Endothelial cell of umbilical vein (primary cell): ENCODE data around the gene ITGA5. TPM values are rescaled to one million over a fixed set of nuclear protein-coding genes. Genes with fewer than 3 reads are reported as not detected.

Experiments used
- BruUV-seq: library from RNA; stranded (reverse); fragments of 400-500 nt; replicated peaks from 2 replicates; lab custom pipeline; 2021; lab: Mats Ljungman, UMichigan
- CTCF ChIA-PET: fragments of 300-600, 350-600 bp; sonication (Branson Sonifier 250); formaldehyde crosslinking; loops from one replicate; lab custom pipeline; 2021; ENCODE audit warnings: antibody characterized with exemption, inconsistent platforms; lab: Charles Lee
- POLR2A ChIA-PET: fragments of 300-600, 350-600 bp; sonication (Branson Sonifier 250); formaldehyde crosslinking; loops from one replicate; lab custom pipeline; 2021; ENCODE audit warnings: antibody characterized with exemption, inconsistent platforms; lab: Charles Lee
- DNase-seq: peaks from one replicate; pipeline ENCODE4 v3.0.0-alpha.2; 2011; ENCODE audit warnings: low read depth, low spot score
- FAIRE-seq: peaks from 2 replicates; lab custom pipeline; 2011; peaks lifted over from hg19 to GRCh38; lab: Jason Lieb, UNC
- H2AFZ ChIP-seq: 2 replicates; pipeline ENCODE4 v1.6.0; 2012; ENCODE audit warnings: low read depth, low read length, control low read depth, inconsistent platforms
- H3K27ac ChIP-seq: 2 replicates; pipeline ENCODE4 v1.5.1; 2011; ENCODE audit warnings: low read depth, mild to moderate bottlenecking, control low read depth, low read length, moderate library complexity; ENCODE audit not compliant: insufficient read depth
- H3K27me3 ChIP-seq, 2 experiments: 2 replicates each; pipeline versions ENCODE4 v1.6.0 to v1.6.1; 2011; ENCODE audit warnings: low read length in 2 of 2, mixed read lengths in 1 of 2; ENCODE audit not compliant: control insufficient read depth in 2 of 2, insufficient read depth in 2 of 2
- H3K36me3 ChIP-seq, 2 experiments: 2 replicates in 1 of 2; 3 replicates in 1 of 2; pipeline ENCODE4 v1.5.1; 2011; ENCODE audit warnings: low read length in 2 of 2, mild to moderate bottlenecking in 1 of 2, moderate library complexity in 1 of 2; ENCODE audit not compliant: control insufficient read depth in 2 of 2, insufficient read depth in 2 of 2; ENCODE audit errors: extremely low read depth in 1 of 2
- H3K4me1 ChIP-seq: 3 replicates; pipeline ENCODE4 v1.5.1; 2011; ENCODE audit warnings: mild to moderate bottlenecking, low read length; ENCODE audit not compliant: control insufficient read depth, insufficient read depth; ENCODE audit errors: extremely low read depth
- H3K4me2 ChIP-seq: 2 replicates; pipeline ENCODE4 v1.6.1; 2011; ENCODE audit warnings: low read length, control low read depth, mixed read lengths; ENCODE audit not compliant: insufficient read depth
- H3K4me3 ChIP-seq, 3 experiments: fragments of 200-600 bp in 1 of 3; sonication (generic), shearing (Covaris generic) in 1 of 3; replicated peaks in 1 of 3; 2 replicates each; pipeline ENCODE4 v1.5.1; 2011 to 2016; ENCODE audit warnings: control low read depth in 3 of 3, low read length in 3 of 3, mild to moderate bottlenecking in 2 of 3, inconsistent platforms in 1 of 3, low read depth in 1 of 3, moderate library complexity in 1 of 3; ENCODE audit not compliant: insufficient read depth in 1 of 3
- H3K79me2 ChIP-seq: 2 replicates; pipeline ENCODE4 v1.6.0; 2012; ENCODE audit warnings: low read length, inconsistent platforms; ENCODE audit not compliant: control insufficient read depth, insufficient read depth
- H3K9ac ChIP-seq: replicated peaks from 2 replicates; pipeline ENCODE3; 2011; ENCODE audit warnings: low read length, control low read depth; ENCODE audit not compliant: insufficient read depth; ENCODE audit errors: extremely low read depth
- H3K9me1 ChIP-seq: replicated peaks from 3 replicates; pipeline ENCODE4 v1.6.0; 2011; ENCODE audit warnings: mild to moderate bottlenecking, low read length; ENCODE audit not compliant: control insufficient read depth, insufficient read depth; ENCODE audit errors: extremely low read depth
- H3K9me3 ChIP-seq: replicated peaks from 2 replicates; pipeline ENCODE4 v1.5.1; 2012; ENCODE audit warnings: low read length, inconsistent platforms; ENCODE audit not compliant: control insufficient read depth, insufficient read depth
- H4K20me1 ChIP-seq: replicated peaks from 2 replicates; pipeline ENCODE3; 2011; ENCODE audit warnings: mild to moderate bottlenecking, low read length; ENCODE audit not compliant: control insufficient read depth, insufficient read depth; ENCODE audit errors: extremely low read depth
- EZH2 ChIP-seq: IDR thresholded peaks from 2 replicates; pipeline ENCODE4 v1.6.1; 2012; ENCODE audit warnings: borderline replicate concordance, low read depth, mild to moderate bottlenecking, moderate library complexity, low read length, inconsistent platforms; ENCODE audit not compliant: severe bottlenecking
- FOS ChIP-seq: IDR thresholded peaks from 2 replicates; pipeline ENCODE4 v1.6.1; 2011; ENCODE audit warnings: mild to moderate bottlenecking, low read length, moderate library complexity, borderline replicate concordance; ENCODE audit not compliant: insufficient read depth
- GATA2 ChIP-seq: IDR thresholded peaks from 2 replicates; pipeline ENCODE4 v1.7.0; 2011; ENCODE audit warnings: low read depth, mild to moderate bottlenecking, moderate library complexity, mixed read lengths, low read length; ENCODE audit not compliant: insufficient read length, insufficient read depth
- JUN ChIP-seq: IDR thresholded peaks from 2 replicates; pipeline ENCODE4 v1.6.1; 2011; ENCODE audit warnings: borderline replicate concordance, low read depth; ENCODE audit not compliant: insufficient read length, insufficient read depth
- MAX ChIP-seq: IDR thresholded peaks from 2 replicates; pipeline ENCODE4 v1.6.1; 2011; ENCODE audit not compliant: insufficient read depth, insufficient read length
- MYC ChIP-seq: IDR thresholded peaks from one replicate; pipeline ENCODE4 v1.6.1; 2011; ENCODE audit warnings: mild to moderate bottlenecking, low read depth, low read length
- POLR2A ChIP-seq: IDR thresholded peaks from 2 replicates; pipeline ENCODE4 v1.6.1; 2012; ENCODE audit warnings: low read depth, mild to moderate bottlenecking, control low read depth, low read length
- POLR2AphosphoS5 ChIP-seq: IDR thresholded peaks from 2 replicates; pipeline ENCODE4 v1.6.1; 2012; ENCODE audit warnings: low read depth, mild to moderate bottlenecking, control low read depth, low read length, moderate library complexity; ENCODE audit not compliant: insufficient read depth
- dilution Hi-C: fragments of 300-500 bp; cut with MboI; formaldehyde crosslinking; loops from one replicate; pipeline ENCODE4 v1.15.0; 2019; ENCODE audit warnings: low sequenced_read_pairs; ENCODE audit not compliant: extremely low pct_ligation_motif_present
- intact Hi-C: fragments of 100-400 bp; cut with micrococcal nuclease; formaldehyde crosslinking; loops from one replicate; pipeline ENCODE4 v1.10.0; 2022
- polyA plus RNA-seq, 4 experiments: library from polyadenylated mRNA; depleted of rRNA in 3 of 4; stranded (reverse) in 3 of 4; unstranded in 1 of 4; fragments of >200 nt; gene quantifications; 2 replicates each; pipeline versions ENCODE4 v1.2.1 to v1.2.3, GENCODE V29; 2011 to 2012; ENCODE audit warnings: missing spikeins in 1 of 4
- total RNA-seq: library from RNA; stranded (reverse); gene quantifications from 2 replicates; pipeline ENCODE4 v1.2.3, GENCODE V29; 2021
- TF ChIP-seq, protein P1 (sequence below), 2 donors: IDR thresholded peaks; 1 replicate in 1 of 2; 2 replicates in 1 of 2; pipeline ENCODE4 v1.5.1; 2011; ENCODE audit warnings: low read length in 2 of 2, mild to moderate bottlenecking in 2 of 2, moderate library complexity in 2 of 2, control low read depth in 1 of 2, inconsistent platforms in 1 of 2, low read depth in 1 of 2; ENCODE audit not compliant: insufficient read depth in 1 of 2; ENCODE audit errors: extremely low read depth in 1 of 2

The ITGA5 gene
- total and polyA plus RNA-seq, 2 donors (not counting 3 experiments of a cell fraction or from before 2014, with no cell fraction given), result 657 to 938 TPM

DNA sequence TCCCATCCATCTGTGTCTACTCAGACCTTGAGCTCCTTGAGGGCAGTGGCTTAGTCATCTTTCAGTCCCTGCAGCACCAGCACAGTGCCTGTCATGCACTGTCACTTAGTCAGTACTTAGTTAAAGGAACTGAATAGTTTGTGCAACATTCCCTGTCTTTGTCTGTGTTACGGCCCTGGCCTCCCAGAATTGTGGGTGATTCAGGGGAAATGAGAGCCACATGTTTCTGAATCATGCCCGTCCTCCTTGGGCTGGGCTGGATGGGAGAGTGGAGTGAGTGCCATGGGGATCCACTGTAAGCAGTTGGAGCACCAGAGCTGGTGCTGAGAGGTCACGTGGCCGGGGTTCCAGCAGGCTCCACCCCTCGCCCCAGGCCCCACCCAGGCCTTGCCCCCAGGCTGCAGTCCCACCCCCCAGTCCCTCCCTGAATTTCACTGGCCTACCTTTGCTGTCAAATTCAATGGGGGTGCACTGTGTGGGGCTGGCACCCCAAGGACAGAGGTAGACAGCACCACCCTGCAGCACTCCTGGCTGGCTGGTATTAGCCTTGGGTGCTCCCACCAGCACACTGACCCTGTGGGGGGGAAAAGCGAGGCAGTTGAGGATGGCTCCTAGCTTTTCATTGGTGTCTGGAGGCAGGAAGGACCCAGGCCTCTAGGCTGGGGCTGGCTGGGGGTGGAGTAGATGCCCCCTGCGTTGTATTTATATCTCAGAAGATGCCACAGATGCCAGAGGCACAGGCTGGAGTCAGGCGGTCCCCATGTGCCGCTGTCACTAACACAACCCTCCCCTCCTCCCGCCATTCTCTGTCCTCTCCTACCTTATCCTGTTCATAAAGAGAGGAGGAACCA lies 7.5 kb downstream of the ITGA5 start:
- Histone ChIP-seq H3K4me1 (peaks cover 58% of the 10 kb centered on the region), H3K9ac (peak overlapping the region; percentile 74), H3K79me2 (peaks cover 97% of the 10 kb centered on the region), H3K4me3 (no peak overlapping the region), H4K20me1 (no peaks in the 10 kb centered on the region), H3K27me3 (no peaks in the 10 kb centered on the region), H3K9me1 (no peaks in the 10 kb centered on the region), H2AFZ (no peak overlapping the region), H3K27ac (peak overlapping the region; percentile 96), H3K36me3 (peaks cover 31 to 46% of the 10 kb centered on the region in 2 experiments), H3K4me2 (peak overlapping the region; percentile 98), H3K9me3 (no peaks in the 10 kb centered on the region)
- FAIRE-seq (peak; percentile 91), DNase-seq (peak; percentile 88)
- TF ChIP-seq, protein P1, sequence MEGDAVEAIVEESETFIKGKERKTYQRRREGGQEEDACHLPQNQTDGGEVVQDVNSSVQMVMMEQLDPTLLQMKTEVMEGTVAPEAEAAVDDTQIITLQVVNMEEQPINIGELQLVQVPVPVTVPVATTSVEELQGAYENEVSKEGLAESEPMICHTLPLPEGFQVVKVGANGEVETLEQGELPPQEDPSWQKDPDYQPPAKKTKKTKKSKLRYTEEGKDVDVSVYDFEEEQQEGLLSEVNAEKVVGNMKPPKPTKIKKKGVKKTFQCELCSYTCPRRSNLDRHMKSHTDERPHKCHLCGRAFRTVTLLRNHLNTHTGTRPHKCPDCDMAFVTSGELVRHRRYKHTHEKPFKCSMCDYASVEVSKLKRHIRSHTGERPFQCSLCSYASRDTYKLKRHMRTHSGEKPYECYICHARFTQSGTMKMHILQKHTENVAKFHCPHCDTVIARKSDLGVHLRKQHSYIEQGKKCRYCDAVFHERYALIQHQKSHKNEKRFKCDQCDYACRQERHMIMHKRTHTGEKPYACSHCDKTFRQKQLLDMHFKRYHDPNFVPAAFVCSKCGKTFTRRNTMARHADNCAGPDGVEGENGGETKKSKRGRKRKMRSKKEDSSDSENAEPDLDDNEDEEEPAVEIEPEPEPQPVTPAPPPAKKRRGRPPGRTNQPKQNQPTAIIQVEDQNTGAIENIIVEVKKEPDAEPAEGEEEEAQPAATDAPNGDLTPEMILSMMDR (IDR thresholded peaks at IDR 0.05; ENCODE audit: extremely low read depth in 1 of 2, insufficient read depth in 1 of 2, low read depth in 1 of 2, low read length in 2 of 2), result no peak
- TF ChIP-seq MAX, result peak; percentile 84
- peak; percentile 77 for TF ChIP-seq POLR2AphosphoS5
- TF ChIP-seq POLR2A, result no peak
- TF ChIP-seq GATA2, result no peak
- no peak for TF ChIP-seq EZH2
- TF ChIP-seq FOS, result peak; percentile 91
- TF ChIP-seq JUN, result peak; percentile 70
- peak; percentile 61 for TF ChIP-seq MYC
- CTCF ChIA-PET, result interaction anchor here (0.7 to 11.8 kb wide), 13 partner anchors 7 to 87 kb away, joined by 3 to 221 read pairs (median 6); partner anchors contain the start of genes COPZ1 and ITGA5
- POLR2A ChIA-PET, result interaction anchor here (1.3 to 8.7 kb wide), 5 partner anchors 12 to 33 kb away, joined by 3 to 60 read pairs (median 19); no protein-coding TSS in a partner anchor
- no TSS peak for BruUV-seq
- intact Hi-C loops (loop anchor here (1.0 to 5.0 kb wide), 4 partner anchors 8 to 129 kb away; partner anchors contain the start of genes CBX5, HNRNPA1 and ITGA5), dilution Hi-C loops (no loop called here)
